NCI-H446 treated with DMSO at 0.1 percent for 48 hours (cell line): Measurements from ENCODE around the gene CNOT6L.

ENCODE experiments used
- DNase-seq: peaks from one replicate; lab custom pipeline; 2025; lab: John Stamatoyannopoulos, UW

CNOT6L gene

DNA sequence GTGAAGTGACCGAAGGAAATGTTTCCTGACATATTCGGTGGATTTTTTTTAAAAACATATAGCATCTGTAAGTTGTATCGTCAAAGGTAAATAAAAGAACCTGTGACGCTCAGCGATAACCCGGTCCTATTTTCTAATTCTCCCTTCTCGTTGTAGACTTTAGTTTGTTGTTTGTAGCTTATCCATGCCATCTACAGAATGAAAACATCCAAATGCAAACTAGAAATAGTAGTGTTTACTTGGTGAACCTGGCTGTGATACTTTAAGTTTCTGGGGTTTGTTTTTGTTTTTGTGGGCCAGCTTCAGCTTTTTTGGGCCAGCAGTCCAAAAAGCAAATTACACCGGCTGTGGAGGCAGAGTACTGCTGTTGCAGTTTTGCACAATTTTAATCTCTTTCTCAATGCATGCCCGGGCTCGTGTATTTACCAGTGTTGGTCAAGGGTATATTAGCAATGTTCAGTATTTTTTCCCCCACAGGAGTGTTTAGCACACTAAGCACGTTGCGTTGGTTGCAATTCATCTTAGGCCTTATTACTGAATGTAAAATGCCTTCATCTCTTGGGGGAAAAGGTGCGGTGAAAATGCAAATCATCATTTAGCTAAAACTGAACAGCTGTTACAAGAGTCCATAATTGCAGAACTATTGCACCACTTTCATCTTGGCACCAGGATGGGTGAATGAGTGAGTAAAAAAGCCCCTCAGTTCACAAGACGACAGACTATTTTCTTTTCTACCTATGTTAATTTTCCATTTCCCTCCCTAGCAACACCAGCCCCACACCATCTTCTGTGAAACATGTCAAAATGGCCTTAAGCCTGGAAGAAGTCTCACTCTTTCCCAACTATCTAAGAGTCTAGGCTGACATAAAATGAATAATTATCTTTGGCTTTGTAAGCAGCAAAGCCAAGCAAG, 1.7 kb upstream of the CNOT6L start:
- DNase-seq, result no peak

DNA sequence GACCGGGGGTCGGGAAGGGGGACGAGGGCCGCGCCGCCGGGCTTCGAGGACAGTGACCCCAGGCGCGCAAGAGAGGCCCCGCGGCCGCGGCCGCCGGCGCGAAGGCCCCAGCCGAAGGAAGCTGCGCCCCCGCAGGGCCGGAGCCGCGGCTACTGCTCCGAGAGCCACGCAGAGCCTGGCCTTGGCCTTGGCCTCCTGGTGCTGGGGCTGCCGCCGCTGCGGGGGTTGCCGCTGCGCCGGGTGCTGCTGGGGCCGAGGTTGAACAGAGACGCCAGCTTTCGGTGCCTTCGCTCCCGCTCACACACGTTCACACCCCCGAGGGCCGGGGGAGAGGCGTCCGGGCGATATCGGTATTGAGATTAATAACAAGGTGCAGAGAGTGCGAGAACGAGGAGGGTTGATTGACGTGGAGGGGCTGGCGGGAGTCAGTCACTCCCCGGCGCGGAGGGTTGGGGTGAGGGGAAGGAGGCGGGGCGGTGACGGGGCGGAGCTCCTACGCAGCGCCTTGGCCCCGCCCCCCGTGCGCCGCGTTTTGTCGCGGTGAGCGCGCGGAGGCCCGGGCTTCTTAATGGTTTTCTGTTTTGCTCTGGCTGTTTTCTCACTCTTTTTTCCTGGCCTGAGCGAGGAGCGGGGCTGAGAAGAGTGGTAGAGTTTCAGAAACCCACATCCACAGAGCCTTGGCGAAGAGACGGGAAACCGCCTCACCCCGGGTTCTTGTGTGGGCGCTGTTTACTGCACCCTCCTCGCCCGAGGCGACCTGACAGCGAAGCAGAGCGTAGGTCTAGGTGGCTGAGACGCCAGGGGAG, 878 bp upstream of the CNOT6L start:
- DNase-seq, result peak; percentile 47

DNA sequence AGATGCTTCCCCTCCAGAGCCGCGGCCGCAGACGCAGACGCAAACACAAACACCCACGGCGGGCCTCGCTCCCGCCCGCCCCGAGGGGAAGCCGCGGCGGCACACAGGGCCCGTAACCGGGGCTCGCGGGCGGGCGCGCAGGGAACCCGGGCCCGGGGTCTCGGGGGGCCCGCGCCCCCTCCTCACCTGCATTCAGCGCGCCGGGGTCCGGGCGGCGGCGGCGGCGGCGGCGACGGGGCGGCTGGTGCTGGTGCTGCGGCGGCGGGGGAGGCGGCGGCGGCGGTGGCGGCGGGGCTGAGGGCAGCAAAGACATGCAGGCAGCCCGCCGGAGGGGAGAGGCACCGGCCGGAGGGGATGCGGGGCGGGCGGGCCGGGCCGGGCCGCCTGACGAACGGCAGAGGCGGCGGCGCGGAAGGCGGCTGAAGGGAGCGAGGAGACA, 255 bp upstream of the CNOT6L start:
- DNase-seq, result no peak

DNA sequence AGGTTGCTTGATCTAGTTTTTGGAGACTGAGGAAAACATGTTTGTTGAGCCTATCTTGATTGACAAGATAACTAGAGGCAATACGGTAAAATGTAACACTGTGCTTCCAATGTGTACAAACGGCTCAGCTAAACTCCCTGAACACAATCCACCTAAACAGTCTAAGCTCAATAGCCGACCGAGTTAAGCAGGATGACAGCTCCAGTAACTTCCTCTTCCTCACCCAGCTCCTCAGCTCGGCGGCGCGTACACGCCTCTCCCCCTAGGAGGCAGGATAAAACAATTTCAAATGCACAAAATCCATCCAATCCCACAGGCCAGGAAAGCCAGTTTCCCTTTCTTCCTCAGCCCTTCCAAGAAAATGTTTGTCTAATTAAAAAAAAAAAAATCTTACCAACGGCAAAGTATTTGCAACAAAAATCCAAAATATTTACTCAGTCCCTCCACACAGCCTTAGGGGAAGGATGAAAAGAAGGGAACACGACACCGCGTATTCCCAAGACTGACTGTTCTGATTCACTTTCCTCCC, 1.0 kb downstream of the CNOT6L start:
- DNase-seq, result peak; percentile 46

DNA sequence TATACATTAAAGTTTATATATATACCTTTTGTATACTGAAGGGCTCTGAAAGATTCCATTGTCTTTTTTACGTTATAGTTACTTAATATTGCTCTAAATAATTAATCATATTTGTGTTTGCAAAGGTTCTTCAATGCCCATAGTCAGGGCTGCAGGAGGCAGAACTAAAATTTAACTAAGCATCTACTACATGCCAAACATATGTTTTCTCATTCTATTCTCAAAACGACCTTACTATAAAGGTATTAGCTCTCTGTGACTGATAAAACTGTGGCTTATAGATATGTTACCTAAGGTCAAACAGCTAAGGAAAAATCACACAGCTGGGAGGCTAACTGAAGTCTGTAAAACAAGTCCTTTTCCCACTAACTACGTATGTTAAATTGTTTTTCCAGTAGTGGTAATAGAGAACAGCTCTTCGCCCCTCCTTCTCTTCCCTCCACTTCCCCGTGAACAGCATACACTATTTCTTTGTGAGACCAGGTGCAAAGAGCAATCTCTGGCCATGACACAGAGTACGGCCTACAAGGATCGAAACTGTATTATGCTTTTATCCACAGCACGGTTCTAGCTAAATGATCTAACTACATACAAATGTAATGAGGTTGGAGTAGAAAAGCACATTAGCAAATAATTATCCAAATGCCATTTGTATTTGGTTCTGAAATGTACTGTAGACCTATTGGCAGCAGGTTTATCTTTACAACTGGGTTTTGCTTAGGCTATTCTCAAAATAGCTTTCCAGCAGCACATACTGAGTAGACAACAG, 1.7 kb downstream of the CNOT6L start:
- DNase-seq, result no peak

DNA sequence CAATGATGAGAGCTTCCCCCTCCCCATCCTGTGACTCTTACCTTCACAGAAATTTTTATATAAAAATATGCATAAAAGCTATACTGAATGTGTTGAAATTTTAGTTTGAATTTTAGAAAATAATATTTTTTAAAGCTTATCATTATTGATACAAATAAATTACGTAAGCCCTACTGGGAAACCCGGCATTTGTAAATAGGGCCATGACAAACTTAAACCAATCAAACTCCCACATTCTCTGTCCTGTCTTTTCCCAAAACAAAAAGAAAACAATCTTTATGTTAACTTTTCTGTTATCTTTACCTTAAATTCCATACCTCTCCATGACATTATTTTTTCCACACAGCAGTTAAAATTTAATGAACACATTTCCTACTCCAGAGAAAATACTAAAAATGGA, 2.6 kb downstream of the CNOT6L start:
- no peak for DNase-seq

DNA sequence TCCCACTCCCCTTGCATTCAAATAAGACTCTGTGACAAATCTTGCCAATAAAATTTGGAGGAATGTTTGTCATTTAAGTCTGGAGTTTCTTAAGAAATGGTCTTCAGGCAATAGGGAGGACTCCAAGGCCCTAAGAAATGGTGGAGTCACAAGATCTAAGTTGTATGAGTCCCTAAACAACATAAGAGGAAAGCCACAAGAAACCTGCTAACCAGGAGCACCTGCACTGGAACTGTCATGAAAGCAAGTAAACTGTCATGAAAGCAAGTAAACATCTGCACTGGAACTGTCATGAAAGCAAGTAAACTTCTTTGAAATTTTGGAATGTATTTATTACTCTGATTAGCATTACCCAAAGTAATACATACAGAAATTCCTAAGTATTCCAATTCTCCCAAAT, 3.5 kb downstream of the CNOT6L start:
- DNase-seq, result no peak

DNA sequence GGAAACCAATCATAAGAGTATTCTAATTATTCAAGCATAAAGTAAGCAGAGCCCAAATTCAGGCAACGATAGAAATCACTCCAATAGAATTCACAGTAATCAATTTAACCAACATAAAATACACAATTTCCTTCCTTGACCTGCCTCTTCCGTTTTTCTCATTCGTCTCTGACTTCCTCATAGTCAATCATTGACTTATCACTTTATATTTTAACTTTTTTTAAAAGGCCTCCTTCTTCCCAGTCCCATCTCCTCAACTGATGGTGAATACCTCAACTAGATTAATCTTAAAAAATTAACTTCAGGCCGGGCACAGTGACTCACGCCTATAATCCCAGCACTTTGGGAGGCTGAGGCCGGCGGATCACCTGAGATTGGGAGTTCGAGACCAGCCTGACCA, 13.3 kb downstream of the CNOT6L start:
- no peak for DNase-seq

DNA sequence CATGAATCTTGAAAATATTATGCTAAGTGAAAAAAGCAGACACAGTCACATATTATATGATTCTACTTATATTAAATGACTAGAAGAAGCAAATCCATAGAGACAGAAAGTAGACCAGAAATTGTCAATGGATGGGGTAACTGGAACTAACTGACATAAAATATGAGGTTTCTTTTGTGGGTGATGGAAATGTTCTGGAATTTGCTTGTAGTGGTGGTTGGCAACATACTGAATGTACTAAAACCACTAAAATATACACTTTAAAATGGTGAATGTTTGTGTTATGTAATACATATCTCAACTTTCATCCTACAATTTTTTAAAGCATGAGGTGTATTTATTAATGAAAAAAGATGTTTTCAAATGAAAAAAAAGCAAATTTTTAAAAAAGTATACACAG, 14.7 kb downstream of the CNOT6L start:
- DNase-seq, result no peak

DNA sequence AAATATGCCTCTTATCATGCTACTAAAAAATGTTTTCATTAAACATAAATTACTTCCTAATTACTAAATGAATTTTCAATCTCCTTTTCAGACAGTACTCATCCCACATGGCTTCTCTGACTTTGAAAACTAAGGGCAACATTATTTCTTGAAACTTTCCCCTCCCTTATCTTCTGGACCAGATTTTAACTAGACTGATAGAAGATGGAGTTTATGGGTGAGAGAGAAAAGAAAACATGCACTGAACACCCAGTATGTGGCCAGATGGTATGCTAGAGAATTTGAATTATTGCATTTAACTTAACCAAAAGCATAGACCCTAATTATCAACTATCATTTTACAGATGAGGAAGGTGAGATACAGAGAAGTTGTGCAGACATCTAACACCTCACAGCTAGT, 16.8 kb downstream of the CNOT6L start:
- DNase-seq, result no peak

DNA sequence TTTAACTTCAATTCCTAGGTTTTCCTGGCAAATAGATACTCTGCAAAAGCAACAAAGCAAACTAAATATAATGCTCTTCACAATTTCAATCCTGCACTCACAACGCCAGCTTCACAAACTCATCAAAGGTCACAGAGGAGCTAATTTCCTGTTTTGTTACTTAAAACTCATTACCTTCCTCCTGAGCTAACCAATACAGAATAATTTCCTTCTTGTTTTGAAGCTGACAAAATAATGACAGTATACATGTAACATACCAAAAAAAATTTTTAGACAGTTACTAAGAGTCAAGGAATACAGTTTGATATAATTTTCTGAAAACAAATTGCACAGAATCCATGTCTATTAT, 17.9 kb downstream of the CNOT6L start:
- no peak for DNase-seq

DNA sequence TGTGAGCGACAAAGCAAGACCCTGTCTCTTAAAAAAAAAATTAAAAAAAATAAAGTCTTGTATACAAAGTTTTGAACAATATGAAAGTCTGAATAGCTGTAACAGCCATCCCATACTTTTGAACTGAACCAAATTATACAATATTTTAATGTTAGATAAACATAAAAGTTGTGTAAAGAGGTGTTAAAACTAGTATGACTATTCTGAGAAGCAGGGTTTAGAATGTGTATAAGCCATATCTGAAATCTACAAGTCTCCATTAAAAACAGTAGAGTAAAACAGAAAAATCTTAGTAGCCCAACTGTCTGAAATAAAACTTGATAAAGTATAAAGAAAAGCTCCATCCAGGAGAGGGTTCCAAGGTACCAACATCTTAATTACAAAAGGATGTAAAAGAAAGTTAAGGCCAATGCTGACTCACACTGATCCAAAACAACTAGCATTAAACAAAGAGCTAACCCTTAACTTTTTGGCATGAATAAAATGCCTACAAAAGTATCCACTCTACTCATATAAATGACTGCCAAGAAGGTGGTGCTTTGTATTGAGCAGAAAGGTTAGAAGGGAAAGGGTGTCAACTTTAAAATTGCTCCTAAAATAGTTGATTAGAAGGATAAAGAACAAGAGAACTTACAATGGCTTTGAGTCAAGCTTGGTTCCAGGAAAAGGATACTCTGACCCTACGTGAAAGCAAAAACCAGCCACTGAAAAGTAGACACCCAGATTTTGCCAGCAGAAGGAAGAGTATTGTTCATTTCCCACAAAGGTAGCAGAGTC, 18.5 kb downstream of the CNOT6L start:
- no peak for DNase-seq

DNA sequence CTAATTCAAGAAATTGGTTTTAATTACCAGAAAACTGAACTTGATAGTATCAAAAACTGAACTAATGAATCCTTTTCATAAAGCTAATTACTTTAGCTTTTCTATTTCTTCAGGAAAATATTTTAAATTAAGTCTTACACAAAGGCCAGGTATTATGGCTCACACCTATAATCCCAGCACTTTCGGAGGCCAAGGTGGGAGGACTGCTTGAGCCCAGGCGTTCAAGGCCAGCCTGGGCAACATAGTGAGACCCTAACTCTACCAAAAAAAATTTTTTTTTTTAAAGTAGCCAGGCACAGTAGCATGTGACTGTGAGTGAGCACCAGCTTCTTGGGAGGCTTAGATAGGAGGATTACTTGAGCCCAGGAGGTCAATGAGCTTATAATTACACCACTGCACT, 19.1 kb downstream of the CNOT6L start:
- DNase-seq, result no peak

DNA sequence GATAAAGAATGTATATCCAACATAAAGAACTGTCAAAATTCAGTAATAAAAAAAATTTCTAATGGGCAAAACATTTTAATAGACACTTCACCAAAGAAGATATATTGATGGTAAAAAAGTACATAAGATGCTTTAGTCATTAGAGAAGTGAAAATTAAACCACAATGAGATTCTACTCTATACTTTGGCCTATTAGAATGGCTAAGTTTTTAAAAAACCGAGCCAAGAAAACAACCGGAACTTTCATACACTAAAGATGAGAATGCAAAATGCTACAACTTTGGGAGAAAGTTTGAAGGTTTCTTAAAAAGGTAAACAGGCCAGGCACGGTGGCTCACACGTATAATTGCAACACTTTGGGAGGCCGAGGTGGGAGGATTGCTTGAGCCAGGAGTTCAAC, 20.8 kb downstream of the CNOT6L start:
- DNase-seq, result no peak

DNA sequence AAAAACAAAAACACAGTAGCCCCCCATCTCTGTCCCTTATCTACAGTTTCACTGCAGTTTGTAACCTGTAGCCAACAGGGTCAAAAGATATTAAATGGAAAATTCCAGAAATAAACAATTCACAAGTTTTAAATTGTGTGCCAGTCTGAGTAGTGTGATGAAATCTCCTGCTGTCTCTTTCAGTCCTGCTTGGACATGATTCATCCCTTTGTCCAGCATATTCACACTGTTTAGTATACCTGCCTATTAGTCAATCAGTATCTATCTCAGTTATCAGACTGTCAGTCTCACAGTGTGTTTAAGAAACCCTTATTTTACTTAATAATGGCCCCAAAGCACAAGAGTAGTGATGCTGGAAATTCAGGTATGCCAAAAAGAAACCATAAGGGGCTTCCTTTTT, 21.9 kb downstream of the CNOT6L start:
- DNase-seq, result no peak

DNA sequence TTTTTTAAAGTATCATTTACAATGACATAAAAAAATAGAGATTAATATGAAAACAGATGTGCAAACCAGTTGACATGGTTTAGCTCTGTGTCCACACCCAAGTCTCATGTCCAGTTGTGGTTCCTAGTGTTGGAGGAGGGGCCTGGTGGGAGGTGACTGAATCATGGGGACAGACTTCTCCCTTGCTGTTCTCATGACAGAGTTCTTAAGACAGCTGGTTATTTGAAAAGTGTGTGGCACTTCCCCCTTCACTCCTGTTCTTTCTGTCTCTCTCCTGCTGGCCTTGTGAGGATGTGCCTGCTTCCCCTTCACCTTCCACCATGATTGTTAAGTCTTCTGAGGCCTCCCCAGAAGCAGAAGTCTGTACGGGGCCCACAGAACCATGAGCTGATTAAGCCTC, 23.8 kb downstream of the CNOT6L start:
- DNase-seq, result no peak

DNA sequence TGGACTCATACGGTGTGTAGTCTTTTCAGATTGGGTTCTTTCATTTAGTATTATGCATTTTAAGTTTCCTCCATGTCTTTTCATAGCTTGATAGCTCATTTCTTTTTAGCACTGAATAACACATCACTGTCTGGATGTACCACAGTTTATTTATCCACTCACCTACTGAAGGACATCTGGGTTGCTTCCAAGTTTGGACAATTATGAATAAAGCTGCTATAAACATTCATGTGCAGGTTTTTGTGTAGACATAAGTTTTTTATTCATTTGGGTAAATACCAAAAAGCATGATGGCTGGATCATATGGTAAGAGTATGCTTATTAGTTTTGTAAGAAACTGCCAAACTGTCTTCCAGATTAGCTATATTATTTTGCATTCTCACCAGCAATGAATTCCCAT, 29.0 kb downstream of the CNOT6L start:
- no peak for DNase-seq

DNA sequence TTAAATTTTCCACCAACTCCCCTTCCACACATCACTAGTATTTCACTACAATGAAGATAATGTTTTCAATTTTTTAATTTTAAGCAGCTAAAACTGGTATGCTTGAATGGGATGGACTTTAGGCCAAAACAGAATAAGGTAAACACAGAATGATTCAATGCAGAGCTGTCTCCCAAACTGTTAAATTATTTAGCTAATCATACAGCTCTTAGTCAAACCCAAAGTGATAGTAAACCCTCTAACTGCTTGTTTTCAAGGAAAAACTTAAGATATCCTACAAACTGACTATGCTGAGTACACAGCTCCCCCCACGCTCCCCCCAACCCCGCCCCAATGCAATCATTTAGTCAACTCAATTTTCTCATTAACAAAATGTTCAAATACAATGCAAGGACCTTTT, 30.2 kb downstream of the CNOT6L start:
- no peak for DNase-seq

DNA sequence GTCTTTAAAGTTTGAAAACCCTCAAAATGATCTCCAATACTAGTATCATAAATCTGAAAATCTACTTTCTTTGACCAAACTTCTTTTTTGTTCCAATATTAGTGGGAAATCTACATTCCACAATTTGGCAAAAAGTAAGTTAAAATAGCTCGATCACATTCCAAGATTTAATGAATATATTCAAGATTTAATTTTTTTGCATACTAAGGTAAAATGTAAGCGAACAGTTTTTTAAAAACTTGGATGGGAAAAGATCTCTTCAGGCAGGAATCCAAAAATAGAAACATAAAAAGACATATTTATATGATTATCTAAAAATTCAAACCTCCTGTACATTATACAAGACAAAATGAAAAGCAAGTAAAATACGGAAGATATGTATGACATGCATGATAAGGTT, 31.2 kb downstream of the CNOT6L start:
- no peak for DNase-seq

DNA sequence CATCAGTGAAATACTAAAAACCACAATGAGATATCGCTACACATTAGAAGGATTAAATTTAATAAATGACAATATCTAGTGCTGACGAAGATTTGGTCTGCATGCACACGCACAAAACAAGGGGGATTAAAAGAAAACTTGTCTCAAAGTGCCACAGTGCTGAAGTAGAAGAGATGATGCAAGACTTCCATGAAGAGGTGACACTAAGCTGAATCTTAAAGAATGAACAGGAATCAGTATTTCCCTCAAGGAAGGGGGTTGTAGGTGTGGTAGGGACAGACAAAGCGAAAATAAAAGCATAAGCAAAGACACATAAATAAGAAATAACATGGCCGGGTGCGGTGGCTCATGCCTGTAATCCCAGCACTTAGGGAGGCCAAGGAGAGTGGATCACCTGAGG, 33.5 kb downstream of the CNOT6L start:
- DNase-seq, result no peak

DNA sequence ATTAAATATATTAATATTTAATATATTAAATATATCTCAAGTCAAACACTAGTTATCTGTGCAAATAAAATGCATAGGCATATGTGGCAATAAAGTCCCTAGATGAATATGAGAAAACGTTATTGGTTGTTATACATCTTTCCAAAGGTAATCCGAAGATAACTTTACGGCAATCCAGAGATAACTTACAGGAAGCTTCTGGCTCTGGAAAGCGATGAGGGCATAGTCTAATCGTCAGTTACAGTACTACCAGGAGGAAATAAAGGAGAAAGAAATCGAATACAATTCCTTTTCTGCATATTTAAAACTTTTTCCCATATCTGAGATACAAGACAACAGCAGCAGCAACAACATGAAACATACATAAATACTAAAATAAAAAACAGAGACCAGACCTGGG, 35.3 kb downstream of the CNOT6L start:
- DNase-seq, result no peak
